Measurements from ENCODE around the gene FBXO17.

FBXO17 gene

DNA sequence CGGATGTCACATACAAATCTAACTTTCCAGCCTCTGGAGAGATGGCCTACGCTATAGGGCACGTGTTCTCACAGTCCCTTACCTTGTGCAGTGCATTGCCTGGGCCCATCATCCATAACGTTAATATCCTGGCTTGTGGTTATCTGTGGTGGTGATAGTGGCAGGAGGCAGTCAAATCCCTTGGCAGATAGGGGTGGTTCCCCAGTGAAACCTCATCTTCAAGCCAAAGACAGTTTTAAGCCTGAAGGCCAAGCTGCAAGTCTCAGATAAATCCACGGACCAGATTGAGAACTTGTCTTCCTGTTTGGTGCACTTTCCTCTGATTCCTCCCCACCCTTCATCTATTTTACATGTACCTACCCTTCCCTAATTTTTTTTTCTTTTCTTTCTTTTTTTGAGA is 4.3 kb upstream of the FBXO17 start:
- in situ Hi-C loops (cut with MboI; ENCODE audit: low sequenced_read_pairs, unreplicated experiment): no loop called here
- no peak for DNase-seq (ENCODE audit: low spot score)
- TF ChIP-seq, protein P1, sequence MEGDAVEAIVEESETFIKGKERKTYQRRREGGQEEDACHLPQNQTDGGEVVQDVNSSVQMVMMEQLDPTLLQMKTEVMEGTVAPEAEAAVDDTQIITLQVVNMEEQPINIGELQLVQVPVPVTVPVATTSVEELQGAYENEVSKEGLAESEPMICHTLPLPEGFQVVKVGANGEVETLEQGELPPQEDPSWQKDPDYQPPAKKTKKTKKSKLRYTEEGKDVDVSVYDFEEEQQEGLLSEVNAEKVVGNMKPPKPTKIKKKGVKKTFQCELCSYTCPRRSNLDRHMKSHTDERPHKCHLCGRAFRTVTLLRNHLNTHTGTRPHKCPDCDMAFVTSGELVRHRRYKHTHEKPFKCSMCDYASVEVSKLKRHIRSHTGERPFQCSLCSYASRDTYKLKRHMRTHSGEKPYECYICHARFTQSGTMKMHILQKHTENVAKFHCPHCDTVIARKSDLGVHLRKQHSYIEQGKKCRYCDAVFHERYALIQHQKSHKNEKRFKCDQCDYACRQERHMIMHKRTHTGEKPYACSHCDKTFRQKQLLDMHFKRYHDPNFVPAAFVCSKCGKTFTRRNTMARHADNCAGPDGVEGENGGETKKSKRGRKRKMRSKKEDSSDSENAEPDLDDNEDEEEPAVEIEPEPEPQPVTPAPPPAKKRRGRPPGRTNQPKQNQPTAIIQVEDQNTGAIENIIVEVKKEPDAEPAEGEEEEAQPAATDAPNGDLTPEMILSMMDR (IDR thresholded peaks at IDR 0.05; ENCODE audit: borderline replicate concordance, control extremely low read depth, extremely low read depth, insufficient read depth, missing control alignments): no peak

DNA sequence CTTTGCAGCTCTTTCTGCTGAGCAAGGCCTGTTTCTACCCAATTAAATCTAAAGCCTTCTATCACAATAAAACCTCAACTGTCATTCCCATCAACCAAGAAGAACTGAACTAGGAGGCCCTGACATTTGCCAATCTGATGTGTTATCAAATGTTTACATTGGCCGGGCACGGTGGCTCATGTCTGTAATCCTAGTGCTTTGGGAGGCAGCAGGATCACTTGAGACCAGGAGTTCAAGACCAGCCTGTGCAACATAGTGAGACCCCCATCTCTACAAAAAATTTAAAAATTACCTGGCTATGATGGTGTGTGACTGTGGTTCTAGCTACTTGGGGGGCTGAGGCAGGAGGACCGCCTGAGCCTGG is 2.8 kb upstream of the FBXO17 start:
- in situ Hi-C loops (cut with MboI; ENCODE audit: low sequenced_read_pairs, unreplicated experiment): no loop called here
- TF ChIP-seq, protein P1 (IDR thresholded peaks at IDR 0.05; ENCODE audit: borderline replicate concordance, control extremely low read depth, extremely low read depth, insufficient read depth, missing control alignments): no peak
- DNase-seq (ENCODE audit: low spot score): no peak

DNA sequence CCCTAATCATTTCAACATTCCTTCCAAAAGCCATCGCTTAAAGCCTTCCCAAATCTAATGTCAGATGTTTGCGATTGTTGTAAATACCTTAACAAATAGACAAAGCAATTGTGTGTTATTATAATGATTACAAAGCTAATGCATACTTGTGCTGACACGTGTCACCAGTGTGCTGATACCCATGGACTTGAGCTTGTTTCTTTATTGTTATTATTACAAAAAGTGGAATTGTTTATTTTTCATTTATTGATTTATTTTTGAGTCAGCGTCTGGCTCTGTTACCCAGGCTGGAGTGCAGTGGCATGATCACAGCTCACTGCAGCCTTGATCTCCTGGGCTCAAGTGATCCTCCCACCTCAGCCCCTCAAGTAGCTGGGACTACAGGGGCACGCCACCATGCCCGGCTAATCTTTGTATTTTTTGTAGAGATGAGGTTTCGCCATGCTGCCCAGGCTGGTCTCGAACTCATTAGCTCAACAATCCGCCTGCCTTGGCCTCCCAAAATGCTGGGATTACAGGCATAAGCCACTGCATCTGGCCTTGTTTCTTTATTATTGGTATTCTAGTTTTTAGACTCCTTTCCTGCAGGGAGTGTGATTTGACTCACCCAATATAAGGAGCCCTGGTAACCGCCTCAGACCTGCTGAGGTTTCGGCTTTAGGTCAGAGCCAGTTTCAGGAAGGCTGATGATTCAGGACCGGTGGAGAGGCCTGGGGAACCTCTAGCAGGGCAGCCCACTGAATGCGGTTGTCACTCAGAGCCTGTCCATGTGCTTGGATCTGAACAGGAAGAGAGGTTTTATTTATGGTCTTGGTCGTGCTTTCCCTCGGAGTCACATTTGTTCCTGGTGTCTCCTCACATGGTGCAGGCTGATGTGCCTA is 2.1 kb upstream of the FBXO17 start:
- DNase-seq (ENCODE audit: low spot score): peak; percentile 81
- TF ChIP-seq, protein P1 (IDR thresholded peaks at IDR 0.05; ENCODE audit: borderline replicate concordance, control extremely low read depth, extremely low read depth, insufficient read depth, missing control alignments): no peak
- in situ Hi-C loops (cut with MboI; ENCODE audit: low sequenced_read_pairs, unreplicated experiment): no loop called here

DNA sequence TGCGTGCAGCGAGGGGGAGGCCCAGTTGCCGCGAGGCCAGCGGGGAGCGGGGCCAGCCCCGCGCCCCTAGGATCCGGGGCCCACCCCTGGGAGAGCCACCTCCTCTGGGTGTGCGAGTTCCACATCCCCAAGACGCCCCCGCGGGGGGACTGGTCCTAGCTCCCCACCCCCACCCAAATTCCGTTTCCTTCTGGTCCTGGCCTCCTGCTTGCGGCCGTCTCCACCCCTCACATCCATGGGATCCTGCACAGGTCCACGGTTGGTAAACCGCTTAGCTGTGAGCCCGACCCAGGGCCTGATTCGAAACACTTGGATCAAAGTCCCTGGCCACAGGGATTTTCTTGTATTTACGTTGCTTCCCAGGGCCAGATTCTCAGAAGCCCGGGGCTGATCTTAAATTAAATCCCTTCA is 324 bp upstream of the FBXO17 start:
- in situ Hi-C loops (cut with MboI; ENCODE audit: low sequenced_read_pairs, unreplicated experiment): no loop called here
- TF ChIP-seq, protein P1 (IDR thresholded peaks at IDR 0.05; ENCODE audit: borderline replicate concordance, control extremely low read depth, extremely low read depth, insufficient read depth, missing control alignments): no peak
- DNase-seq (ENCODE audit: low spot score): no peak

DNA sequence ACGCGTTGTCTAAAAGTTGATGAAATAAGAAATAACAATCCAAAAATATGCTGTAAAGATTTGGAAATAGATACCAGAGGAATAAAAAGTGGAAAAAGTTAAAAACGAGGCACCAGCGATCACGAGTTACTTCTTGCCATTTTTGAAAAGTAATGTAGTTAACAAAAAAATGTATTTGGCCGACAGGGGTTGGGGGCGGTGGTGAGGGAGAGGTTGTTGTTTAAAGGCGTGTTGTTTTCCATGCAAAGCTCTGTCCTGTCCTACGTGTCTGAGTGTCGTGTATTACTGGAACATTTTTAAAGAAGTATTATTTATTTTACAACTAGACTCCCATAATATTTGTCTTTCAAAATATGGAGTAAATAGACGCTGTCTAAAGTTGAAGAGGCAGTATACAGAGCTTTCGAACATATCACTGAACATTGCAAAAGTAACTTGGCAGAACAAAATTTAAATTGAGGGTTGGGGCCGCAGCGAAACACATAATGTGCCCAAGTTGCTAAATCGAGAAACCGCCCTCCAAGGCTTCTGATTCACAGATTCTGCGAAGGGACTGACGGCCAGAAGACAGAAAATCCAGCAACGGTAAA is 823 bp downstream of the FBXO17 start:
- in situ Hi-C loops (cut with MboI; ENCODE audit: low sequenced_read_pairs, unreplicated experiment): no loop called here
- TF ChIP-seq, protein P1 (IDR thresholded peaks at IDR 0.05; ENCODE audit: borderline replicate concordance, control extremely low read depth, extremely low read depth, insufficient read depth, missing control alignments): no peak
- DNase-seq (ENCODE audit: low spot score): no peak

DNA sequence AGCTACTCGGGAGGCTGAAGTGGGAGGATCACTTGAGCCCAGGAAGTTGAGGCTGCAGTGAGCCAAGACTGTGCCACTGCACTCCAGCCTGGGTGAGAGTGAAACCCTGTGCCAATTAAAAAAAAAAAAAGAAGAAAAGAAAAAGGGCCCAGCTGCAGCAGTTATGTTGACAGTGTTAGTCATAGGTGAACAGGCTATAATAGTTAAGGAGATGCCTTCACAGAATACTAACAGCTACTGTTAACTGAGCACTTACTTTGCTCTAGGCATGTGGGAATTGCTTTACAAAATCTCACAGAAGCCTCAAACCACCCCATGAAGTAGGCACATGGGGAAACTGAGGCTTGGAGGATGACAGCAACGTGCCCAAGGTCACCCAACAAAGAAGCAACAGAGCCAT is 3.9 kb downstream of the FBXO17 start:
- TF ChIP-seq, protein P1 (IDR thresholded peaks at IDR 0.05; ENCODE audit: borderline replicate concordance, control extremely low read depth, extremely low read depth, insufficient read depth, missing control alignments): no peak
- no peak for DNase-seq (ENCODE audit: low spot score)
- in situ Hi-C loops (cut with MboI; ENCODE audit: low sequenced_read_pairs, unreplicated experiment): no loop called here

All from GM13976 (cell line).